Transverse colon (tissue), 3 donors: Measurements from ENCODE around the gene VSIG1.

Experiments used
- EP300 ChIP-seq: sonication (generic); formaldehyde crosslinking; IDR thresholded peaks from one replicate; pipeline ENCODE4 v1.6.1; 2017; ENCODE audit warnings: antibody characterized with exemption, low read depth
- POLR2A ChIP-seq: fragments of 450-650 bp; IDR thresholded peaks from one replicate; pipeline ENCODE4 v1.6.1; 2016; ENCODE audit warnings: antibody characterized with exemption, mild to moderate bottlenecking, moderate library complexity
- TF ChIP-seq, protein P1 (sequence below), 5 experiments: fragments of 200-600 bp in 3 of 5; fragments of 450-650 bp in 2 of 5; sonication (generic) in 3 of 5; IDR thresholded peaks; 1 replicate in 2 of 5; 2 replicates in 3 of 5; pipeline ENCODE4 v1.5.1; 2016 to 2017; ENCODE audit warnings: antibody characterized with exemption in 5 of 5, inconsistent platforms in 3 of 5, mild to moderate bottlenecking in 2 of 5, moderate library complexity in 1 of 5

DNA sequence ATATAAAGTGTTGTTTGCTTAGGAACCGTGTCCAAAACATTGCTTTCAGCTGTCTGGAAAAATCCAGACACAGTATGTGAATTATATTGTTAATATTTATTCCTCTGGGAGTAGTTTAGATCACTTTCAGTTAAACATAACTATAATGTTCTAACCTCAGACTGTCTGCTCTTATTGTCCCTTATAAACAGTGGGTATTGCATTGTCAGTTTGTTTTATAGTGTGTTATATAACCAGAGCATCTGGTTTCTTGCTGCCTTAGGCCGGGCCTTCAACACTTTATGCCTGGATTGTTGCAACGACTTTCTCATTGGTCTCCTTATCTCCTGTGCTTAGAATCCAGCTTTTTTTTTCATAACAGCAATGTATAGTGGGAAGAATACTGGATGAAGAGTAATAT, 73.1 kb downstream of the VSIG1 start:
- TF ChIP-seq POLR2A: no peak
- TF ChIP-seq, protein P1, sequence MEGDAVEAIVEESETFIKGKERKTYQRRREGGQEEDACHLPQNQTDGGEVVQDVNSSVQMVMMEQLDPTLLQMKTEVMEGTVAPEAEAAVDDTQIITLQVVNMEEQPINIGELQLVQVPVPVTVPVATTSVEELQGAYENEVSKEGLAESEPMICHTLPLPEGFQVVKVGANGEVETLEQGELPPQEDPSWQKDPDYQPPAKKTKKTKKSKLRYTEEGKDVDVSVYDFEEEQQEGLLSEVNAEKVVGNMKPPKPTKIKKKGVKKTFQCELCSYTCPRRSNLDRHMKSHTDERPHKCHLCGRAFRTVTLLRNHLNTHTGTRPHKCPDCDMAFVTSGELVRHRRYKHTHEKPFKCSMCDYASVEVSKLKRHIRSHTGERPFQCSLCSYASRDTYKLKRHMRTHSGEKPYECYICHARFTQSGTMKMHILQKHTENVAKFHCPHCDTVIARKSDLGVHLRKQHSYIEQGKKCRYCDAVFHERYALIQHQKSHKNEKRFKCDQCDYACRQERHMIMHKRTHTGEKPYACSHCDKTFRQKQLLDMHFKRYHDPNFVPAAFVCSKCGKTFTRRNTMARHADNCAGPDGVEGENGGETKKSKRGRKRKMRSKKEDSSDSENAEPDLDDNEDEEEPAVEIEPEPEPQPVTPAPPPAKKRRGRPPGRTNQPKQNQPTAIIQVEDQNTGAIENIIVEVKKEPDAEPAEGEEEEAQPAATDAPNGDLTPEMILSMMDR (IDR thresholded peaks at IDR 0.05): no peak
- no peak for TF ChIP-seq EP300
